Fibroblast of skin of right biceps (primary cell): ENCODE results near the gene RUFY4.
"Not testable (repeated sequence)": the region's sequence is repeated elsewhere in the genome, so short reads cannot be mapped to it uniquely, and the experiment has no call there.

Source experiments
- DNase-seq: peaks from one replicate; pipeline ENCODE4 v3.0.0-alpha.2; 2013

Gene RUFY4

GRCh38 chr2:218091746-218092145 lies 22.7 kb downstream of the RUFY4 start:
- DNase-seq = no peak

DNA sequence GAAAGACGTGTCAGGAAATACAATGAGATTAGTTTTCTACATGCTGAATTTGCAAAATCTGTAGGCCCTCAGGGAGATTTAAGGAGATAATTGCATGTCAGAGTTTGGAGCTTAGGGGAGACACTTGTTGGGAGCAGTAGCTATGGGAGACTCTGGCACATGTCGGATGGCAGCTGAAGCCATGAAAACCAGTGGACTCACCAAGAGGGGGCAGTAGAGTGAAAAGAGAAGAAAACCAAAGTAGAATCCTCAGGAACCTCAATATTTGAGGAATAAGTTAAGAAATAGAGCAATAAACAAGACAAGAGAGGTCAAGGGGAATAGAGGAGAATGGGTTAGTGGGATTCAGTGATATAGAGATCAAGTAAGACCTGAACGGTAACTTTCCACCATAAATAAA lies 24.8 kb downstream of the RUFY4 start:
- DNase-seq = no peak

DNA sequence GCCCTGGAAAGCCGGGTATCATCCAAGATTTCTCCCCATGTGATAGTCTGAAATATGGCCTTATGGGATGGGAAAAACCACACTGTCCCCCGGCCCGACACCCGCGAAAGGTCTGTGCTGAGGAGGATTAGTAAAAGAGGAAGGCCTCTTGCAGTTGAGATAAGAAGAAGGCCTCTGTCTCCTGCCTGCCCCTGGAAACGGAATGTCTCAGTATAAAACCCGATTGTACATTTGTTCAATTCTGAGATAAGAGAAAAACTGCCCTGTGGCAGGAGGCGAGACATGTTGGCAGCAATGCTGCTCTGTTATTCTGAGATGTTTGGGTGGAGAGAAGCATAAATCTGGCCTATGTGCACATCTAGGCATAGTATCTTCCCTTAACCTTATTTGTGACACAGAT lies 26.8 kb downstream of the RUFY4 start:
- no peak for DNase-seq

DNA sequence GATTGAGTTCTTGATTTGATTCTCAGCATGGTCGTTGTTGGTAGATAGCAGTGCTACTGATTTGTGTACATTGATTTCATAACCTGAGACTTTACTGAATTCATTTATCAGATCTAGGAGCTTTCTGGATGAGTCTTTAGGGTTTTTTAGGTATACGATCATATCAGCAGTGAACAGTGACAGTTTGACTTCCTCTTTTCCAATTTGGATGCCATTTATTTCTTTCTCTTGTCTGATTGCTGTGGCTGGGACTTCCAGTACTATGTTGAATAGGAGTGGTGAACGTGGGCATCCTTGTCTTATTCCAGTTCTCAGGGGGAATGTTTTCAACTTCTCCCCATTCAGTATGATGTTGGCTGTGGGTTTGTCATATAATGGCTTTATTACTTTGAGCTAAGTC lies 28.9 kb downstream of the RUFY4 start:
- DNase-seq = no peak

DNA sequence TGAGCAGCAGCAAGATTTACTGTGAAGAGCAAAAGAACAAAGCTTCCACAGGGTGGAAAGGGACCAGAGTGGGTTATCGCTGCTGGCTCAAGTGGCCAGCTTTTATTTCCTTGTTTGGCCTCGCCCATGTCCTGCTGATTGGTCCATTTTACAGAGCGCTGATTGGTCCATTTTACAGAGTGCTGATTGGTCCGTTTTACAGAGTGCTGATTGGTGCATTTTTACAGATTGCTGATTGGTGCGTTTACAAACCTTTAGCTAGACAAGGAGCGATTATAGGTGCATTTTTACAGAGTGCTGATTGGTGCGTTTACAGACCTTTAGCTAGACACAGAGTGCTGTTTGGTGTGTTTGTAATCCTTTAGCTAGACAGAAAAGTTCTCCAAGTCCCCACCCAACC lies 39.8 kb downstream of the RUFY4 start:
- DNase-seq = not testable (repeated sequence)

- DNase-seq = not testable (repeated sequence)
Observed at GRCh38 chr2:218121789-218122188, 52.7 kb downstream of the RUFY4 start.

DNA sequence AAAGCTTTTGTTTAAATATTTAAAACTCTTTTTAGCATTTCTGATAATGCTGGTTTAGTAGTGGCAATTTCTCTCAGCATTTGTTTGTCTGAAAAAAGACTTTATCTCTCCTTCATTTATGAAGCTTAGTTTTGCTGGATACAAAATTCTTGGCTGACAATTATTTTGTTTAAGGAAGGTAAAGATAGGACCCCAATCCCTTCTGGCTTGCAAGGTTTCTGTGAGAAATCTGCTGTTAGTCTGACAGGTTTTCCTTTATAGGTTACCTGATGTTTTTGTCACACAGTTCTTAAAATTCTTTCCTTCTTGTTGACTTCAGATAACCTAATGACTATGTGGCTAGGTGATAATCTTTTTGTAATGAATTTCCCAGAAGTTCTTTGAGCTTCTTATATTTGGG lies 53.2 kb downstream of the RUFY4 start:
- DNase-seq = not testable (repeated sequence)

DNA sequence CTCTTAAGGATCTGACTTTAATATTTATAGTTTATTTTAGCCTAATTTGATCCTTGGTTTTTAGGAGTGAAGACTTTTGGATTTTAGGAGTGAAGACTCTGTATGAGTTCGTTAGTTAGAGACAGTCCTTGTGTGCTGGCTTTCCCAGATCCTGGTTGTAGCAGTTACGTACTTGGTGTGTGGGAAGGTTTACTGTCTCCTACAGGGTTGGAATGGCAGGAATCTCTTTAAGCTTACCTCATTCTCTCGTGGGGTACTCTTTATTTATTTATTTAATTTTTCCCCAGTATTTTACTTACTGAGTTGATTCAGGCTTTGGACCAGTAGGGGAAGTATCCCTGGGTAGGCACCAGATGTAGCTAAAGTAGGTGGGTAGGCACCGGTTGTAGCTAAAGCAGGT lies 54.9 kb downstream of the RUFY4 start:
- DNase-seq = no peak

DNA sequence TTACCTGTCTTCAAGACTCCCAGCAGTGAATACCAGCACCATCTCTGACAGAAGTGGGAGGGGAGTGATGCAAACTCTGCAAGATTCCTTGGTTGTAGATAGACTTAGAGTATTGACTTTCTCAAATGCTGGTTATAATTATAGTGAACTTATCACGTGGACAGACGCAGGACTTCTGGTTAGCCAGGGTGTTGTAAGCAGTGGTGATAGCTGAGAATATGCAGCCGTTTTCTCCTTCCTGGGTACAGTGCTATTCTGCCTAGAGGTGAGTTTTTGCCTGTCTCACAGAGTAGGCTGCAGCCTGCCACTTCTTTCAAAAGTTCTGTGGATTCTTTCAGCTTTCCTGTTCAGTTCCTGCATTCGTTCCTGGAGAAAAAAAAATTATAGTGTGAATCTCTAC lies 56.0 kb downstream of the RUFY4 start:
- no peak for DNase-seq

GRCh38 chr2:218125626-218126080 lies 56.6 kb downstream of the RUFY4 start, which contains the start of gene CXCR2:
Gene CXCR2, plus strand, starts transcription at chr2:218126028. Its CDS starts 8,774 bp downstream, at chr2:218134802.
- no peak for DNase-seq

GRCh38 chr2:218127929-218128455 lies 58.9 kb downstream of the RUFY4 start:
- DNase-seq = no peak

GRCh38 chr2:218128781-218129457 lies 59.9 kb downstream of the RUFY4 start:
- no peak for DNase-seq

DNA sequence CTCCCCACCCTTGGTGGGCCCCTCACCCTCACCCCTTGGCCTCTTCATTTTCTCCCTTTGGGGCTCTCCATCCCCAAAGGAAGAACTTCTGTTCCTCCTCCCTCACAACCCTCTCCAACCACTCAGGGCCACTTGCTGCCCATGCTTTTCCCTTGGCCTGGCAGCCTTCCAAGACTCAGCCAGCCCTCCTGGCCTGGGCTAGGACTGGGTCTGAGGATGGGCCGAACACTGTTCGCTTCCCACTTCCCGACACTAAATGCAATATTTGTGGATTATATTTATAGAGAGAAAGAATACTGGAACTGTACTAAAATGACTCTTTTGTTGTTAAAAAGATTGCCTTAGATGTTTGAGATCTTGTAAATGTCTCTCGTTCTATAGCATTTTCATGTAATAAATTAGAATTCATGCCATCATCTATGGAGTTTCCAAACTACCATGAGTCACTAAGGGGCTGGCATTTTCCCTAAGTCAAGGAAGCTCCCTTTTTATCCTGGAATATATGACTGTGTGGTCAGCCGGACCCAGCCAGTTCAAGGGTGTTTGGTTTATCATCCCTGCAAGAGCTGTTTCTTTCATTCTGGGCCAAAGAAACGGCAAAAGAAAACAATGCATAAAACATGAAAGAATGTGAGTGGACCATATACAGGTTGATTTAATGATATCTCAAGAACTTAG lies 60.5 kb downstream of the RUFY4 start:
- no peak for DNase-seq

DNA sequence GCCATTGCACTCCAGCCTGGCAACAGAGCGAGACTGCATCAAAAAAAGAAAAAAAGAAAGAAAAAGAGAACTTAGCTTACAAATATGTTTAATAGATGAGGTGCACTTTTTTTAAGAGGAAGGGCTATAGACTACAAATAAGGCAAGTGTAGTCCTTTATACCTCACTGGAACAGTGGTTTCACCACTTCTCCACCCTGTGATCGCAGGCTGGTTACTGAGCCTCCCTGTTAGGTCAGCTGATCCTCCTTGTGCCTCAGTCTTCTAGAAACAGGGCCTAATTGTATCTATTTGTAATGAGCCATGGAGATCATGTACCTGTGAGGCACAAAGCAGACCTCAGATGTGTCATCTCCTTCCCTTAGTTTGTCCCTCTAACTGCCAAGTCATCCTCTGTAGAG lies 61.3 kb downstream of the RUFY4 start:
- DNase-seq = no peak

GRCh38 chr2:218130822-218131221 lies 61.8 kb downstream of the RUFY4 start:
- DNase-seq = no peak

DNA sequence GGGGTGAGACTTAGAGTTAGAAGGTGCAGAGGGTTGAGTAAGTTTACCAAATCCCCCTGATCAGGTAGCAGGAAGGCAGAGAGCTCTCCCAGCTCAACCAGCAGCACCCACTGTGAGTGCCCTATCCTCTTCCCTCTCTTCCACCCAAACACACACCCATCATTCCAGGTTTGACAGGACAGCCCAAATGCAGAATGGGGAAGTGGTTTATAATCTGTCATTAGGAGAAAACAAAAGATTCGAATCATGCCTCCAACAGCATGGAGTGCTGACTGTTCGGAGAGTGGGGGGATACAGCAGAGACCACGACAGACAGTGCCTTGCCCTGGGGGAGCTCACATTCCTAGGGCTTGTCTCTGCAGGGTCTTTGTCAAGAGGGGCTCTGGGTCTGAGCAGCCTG lies 68.5 kb downstream of the RUFY4 start:
- DNase-seq = no peak

DNA sequence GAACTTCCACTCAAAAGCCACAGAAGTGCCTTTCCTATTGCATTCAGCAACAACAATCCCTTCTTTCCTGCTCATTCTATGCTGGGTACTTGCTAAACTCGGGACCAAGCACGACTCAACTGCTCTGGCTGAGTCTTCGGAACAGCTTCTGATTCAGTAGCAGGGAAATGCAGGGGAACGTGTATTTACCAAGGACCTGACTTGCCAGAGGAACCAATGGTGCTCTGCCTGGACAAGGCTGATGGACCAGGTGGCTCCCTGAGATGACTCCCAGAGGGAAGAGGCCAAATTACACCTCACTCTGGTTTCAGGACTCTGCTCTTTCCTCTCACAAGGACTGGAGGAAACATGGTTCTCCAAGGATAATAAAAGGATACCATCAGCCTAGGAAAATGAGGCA lies 69.0 kb downstream of the RUFY4 start:
- no peak for DNase-seq
